ENCODE results near the gene TLE4.

The TLE4 gene

DNA sequence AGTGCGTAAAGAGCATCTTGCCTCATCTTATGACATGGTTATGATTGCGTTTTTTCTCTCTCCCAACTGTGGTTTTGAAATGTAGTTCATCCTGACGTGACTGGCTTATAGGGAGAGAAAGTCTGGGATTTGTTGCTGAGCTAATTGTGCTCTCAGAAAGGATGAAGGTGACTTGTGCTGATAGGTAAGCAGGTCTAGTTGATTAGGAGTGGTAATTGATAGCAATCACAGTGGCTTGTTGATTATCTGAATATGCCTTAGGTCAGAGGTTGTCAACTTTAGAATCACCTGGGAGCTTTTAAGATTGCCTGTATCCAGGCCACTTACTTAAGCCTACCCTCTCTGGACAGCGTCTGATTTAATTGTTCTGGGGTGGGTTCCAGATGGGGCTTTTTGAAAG lies 117.8 kb downstream of the TLE4 start:
- no peak for DNase-seq (ENCODE audit: low read depth, low spot score)

DNA sequence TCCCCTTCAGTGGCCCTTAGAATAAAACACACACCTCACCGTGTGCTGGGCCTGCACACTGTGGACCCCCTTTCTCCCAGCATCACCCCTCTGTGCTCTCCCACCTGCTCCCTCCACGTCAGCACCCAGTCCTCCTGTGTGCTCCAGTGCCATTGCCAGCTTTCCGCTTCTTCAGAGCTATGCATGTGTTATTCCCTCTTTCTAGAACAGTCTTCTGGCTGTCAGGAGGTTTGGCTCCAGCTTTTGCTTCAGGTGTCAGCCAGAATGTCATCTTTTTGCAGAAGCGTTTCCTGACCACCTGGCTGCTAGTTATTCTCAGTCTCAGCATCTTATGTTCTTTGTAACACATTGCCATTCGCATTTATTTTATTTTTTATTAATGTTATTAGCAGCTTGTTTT lies 119.7 kb downstream of the TLE4 start:
- no peak for DNase-seq (ENCODE audit: low read depth, low spot score)

DNA sequence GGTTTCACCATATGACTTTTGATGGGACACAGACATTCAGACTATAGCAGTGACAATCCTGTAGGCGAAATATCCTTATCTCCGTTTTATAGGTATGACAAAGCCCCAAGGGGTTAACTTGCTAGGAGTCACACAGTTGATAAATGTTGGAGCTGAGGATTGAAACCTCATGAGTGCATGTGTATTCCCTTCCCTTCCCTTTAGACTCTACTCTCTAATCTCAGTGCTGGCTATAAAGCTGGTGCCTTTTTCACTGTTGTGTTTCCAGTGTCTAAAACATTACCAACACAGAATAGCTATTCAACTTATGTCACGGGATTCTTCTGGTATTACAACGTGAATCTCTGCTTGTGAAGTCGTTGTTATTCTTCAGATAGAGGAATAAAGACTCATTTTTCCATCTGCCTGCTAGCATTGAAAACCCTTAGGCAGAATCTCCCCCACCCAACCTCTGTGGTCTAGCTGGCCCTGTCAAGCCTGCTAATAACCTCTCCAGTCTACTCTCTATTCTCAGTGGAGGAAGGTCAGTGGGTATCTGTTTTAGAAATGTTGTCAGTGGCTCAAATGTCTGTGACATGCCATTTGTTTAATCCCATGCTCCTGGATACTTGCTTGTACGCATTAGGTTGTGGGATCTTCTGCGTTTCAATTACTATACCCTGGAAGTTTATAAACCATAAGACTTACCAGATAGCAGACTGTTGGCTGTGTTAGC lies 121.2 kb downstream of the TLE4 start:
- no peak for DNase-seq (ENCODE audit: low read depth, low spot score)

DNA sequence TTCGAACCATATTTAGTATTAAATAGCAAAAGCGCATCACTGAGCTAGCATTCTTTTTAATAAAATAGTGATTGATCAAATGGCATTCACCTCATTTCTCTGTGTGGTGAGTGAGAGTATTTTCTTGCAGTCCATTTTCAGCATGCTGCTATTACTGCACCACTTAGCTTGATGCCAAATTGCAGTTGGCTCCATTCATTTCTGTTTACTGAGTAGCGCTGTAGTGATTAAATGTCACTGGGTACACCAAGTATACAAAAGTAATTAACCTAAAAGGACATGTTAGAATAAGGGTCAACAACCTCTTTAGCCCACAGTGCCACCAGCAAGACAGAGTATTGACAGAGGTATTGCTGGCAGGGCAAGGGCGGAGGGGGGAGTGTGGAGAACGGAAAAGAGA lies 122.0 kb downstream of the TLE4 start:
- no peak for DNase-seq (ENCODE audit: low read depth, low spot score)

DNA sequence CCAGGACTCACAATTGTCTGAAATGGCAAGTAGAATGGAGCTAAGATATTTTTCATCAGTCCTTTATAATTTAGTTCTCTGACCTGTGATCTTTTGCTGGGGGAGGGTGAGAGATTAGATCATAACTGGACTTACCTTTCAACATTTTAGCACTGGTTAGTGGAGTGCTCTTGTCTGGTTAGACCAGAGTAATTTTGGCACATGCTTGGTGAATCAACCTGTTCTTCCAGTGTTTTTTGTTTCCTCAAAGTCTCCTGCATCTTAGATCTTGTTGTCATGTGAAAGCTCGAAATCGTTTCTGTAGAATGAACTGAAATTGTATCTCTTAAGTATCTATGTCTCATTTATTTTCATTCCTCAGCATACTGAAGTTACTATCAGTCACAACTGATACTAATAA lies 122.4 kb downstream of the TLE4 start:
- DNase-seq (ENCODE audit: low read depth, low spot score) = no peak

DNA sequence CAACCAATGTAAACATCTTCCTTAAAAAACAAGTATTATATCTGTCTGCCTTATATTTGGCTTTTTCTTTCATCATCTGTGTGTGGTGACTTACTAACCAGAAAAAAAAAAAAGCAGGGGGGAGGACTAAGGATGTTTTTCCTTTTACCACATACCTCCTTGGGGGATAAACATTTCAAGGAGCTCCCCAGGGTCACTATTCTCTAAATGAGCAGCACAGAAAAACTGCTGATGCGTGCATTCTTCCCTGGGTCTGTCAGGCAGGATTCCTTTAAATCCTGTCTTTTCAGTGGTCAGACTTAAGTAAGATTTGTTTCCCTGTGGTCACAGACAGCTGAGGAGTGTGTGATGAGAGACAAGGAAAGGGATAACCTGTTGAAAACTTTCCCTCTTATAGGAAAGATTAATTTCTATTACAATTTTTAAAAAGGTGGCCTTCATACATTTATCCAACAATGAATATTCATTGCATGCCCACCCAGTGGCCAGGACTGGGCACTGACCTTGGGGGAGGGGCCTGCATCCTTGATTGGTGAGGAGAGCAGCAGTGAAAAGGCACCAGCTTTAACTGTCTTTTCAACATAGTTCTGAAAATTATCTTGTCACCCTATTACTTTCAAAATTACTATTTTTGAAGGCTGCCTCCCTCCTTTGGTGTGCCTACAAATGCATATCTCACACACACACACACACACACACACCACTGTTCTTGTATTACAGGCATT lies 123.1 kb downstream of the TLE4 start:
- no peak for DNase-seq (ENCODE audit: low read depth, low spot score)

DNA sequence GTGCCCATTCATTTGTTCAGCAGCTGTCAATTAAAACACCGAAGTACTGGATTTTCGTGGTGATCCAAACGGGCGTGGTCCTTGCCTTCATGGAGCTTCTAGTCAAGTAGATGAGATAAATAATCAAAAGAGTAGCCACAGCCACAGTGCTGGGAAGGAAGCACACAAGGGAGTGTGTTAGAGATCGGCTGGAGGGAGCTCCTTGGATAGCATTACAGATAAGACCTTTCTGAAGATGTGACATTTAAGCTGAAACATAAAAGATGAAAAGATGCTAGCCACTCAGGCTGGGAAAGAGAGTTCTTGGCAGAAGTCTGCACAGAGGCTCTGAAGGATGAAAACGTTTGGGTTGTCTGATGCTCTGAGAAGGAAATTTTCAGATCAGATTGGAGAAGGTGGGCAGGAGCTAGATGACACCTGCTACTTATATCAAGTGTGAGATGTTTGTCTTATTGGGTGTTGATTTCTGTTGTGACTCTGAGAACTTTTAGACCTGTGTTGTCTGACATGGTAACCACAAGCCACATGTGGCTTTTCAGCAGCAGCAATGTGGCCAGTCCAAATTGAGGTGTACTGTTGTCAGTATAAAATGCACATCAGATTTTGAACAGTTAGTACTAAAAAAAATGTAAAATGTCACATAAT lies 123.9 kb downstream of the TLE4 start:
- DNase-seq (ENCODE audit: low read depth, low spot score) = no peak

DNA sequence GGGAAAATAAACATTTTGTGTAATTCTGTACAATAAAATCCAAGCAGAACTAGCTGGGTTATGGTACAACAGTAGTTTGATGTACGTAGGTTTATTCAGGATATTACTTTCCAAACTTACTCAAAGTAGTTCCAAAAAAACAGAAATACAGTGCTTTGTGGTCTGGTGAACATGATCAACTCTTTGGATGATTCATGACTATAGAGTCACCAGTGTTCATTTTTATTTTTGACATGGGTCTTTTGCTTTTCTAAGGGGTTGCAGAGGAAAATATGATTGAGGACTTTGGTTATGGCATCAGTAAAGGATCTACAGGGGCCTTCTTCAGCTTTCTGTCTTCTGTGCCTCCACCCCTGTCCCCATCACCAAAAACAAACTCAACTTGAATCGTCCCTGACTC lies 127.2 kb downstream of the TLE4 start:
- no peak for DNase-seq (ENCODE audit: low read depth, low spot score)

DNA sequence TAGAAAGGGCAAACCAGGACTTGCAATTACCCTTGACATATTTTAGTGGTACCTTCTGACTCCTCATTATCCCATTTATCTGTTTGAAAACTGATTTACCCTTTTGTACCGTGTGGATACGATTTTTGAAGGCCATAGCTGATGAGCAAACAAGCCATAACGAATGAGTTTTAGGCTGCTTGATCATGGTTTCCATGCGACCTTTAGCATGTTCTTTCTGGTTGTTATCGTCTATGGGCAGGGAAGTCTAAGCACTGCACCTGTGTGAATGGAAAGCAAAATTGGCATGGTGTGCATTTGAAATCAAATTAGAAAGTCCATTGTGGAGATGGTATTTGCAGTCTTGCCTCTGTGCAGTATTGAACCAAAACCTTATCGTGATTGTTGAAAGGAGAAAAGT lies 127.7 kb downstream of the TLE4 start:
- no peak for DNase-seq (ENCODE audit: low read depth, low spot score)

DNA sequence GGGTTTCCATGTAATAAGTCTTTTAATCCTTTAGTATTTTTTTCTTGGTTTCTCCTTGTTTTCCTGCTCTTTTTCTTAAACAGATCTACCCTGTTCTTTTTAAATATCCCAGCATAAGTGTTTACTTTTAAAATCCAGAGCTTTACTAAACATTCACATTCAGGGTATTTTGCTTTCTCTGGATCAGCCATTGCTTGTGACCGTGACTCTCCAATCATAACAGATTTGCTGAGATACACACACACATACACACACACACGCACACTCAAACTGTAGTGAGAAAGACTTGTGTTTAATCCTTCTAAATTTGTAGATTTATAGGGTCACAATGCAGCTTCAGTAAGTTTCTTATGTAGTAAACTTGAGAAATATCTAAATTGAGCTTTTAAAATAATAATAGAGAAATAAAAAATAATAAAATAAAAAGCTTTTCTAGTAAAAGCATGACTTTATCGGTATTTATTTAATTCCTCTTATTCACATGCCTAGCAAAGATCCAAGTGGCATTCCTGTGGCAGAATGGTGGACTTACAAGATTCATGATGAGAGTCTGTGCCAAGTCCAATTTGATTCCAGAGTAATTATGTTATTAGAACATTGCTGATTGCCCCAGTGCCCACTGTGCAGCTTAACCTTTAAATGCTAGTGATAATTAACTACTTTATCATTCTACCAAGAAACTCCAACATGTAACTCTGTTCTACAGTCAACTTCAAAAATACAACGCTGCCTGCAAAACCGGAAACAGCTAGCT lies 129.0 kb downstream of the TLE4 start:
- no peak for DNase-seq (ENCODE audit: low read depth, low spot score)

DNA sequence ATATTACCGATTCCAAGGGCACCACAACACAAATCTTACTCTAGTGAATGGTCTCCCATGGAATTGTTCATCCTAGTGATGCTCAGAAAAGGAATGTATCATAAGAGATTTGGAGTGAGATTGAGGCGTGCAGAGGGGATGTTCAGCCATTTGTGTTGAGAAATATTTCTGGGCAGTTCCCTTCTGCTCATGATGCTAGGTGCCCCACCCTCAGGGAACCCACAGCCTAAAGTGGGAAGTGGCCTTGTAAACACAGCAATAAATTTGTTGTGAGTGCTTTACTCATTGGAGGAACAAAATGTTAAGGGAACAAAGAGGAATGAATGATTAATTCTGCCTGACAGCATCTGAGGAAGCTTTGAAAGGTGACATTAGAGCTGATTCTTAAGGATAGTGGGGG lies 129.9 kb downstream of the TLE4 start:
- DNase-seq (ENCODE audit: low read depth, low spot score) = no peak

DNA sequence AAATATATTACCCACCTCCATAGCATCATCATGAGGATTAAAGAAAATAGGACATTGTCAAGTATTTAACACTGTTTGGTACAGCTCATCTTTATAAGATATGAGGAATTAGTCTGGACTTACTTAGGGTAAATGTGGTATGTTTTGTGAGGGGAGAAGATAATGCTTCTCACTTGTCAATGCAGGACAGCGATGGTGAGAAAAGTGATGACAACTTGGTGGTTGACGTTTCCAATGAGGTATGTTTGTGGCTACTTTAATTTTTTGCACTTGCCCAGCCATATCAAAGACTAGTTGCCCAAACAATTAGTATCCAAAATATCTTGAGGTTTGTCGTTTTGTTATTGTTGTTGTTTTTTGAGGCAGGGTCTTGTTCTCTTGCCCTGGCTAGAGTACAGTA lies 133.9 kb downstream of the TLE4 start:
- no peak for DNase-seq (ENCODE audit: low read depth, low spot score)

DNA sequence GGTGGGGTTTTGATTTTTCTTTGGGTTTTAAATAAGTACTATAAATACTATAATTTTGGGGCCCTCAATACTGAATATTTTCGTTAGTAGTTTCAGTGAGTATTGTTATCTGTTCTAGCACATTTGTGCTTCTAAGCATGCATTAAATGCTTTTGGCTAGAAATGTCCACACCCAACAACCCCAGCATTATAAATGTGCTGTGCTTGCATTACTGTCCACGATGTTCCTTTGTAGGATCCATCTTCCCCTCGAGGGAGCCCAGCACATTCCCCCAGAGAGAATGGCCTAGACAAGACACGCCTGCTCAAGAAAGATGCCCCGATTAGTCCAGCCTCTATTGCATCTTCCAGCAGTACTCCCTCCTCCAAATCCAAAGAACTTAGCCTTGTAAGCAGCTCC lies 134.7 kb downstream of the TLE4 start:
- no peak for DNase-seq (ENCODE audit: low read depth, low spot score)

DNA sequence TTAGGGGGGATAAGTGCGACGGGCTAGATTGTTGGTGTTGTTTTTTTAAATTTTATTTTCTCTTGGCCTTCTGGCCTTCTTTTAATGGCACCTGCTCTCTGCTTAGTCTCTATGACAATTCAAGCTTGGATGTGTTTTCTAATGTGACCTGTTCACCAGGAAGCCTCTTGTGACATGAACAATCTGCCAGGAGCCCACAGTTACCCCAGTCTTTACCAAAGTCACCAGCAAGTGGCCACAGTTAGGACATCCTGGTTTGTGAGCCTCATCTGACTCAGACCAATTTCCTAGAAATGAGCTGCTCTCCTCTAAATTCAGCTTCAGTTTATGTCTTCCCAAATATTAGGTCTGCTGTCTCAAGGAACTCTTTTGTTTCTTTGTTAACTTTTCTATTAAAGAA lies 135.8 kb downstream of the TLE4 start:
- DNase-seq (ENCODE audit: low read depth, low spot score) = no peak

DNA sequence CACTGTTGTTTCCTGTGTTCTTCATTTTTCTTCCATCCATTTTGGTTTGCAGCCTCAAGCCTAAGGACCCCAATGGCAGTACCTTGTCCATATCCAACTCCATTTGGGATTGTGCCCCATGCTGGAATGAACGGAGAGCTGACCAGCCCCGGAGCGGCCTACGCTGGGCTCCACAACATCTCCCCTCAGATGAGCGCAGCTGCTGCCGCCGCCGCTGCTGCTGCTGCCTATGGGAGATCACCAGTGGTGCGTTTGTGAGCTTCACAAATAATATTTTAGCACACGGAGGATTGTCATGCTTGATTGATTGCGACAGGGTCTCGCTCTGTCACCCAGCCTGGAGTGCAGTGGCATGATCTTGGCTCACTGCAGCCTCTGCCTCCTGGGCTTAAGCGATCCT lies 136.8 kb downstream of the TLE4 start:
- no peak for DNase-seq (ENCODE audit: low read depth, low spot score)

DNA sequence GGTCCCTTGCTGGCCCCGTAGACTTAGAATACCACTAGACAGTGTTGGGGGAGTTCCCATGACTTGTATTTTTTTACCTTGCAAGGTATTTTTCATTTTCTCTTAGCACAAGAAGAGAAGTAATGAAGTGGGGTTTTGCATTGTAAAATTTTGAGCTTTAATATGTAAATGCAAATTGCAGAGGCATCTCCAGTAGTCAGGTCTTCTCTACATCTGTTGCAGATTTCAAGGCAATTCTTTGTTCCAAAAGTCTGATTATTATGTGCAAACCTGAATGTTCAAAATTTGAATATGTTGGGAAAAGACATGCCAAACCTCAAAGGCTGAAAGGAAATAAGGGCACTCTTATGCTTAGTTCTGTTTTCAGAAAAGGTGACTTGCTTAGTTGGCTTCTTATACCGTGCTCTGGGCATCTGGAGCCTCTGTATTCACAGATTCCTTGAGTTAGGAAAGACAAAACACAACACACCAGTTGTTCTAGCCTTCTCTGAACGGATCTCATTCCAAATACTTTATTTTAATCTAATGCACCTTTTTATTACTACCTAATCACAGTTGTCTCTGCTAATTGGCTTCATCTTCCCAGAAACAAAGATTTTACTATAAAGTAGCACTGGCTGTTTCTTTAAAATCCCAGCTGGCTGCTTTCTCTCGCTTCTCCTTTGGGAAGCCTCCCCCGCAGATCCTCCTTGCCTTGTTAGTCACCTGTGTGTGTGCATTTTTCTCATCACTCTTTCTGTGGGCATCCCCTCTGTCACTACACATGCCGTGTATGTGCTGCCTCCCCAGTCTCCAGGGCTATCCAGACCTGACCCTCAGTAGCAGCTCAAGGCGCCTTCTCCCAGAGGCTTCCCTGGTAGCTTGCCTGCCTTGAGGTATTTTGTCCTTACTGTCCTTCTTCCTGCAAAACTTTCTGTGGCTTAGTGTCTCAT lies 138.2 kb downstream of the TLE4 start:
- DNase-seq (ENCODE audit: low read depth, low spot score) = no peak

DNA sequence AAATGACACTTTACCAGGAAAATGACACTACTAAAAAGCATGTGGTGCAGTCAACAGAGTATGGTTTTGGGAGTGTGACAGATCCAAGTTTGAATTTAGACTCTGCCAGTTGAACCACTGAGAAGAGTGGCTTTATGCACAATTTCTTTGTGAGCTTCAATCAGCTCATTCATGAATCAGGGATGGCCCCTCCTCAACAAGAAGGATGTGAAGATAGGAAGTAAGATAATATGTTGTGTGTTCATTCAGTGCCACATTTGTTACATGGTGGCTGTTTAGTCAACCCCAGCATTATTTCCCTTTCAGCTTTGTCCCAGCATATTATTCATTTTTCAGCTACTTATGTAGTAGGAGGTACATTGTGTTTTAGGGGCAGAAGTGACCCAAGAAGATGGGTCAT lies 140.1 kb downstream of the TLE4 start:
- DNase-seq (ENCODE audit: low read depth, low spot score) = no peak

DNA sequence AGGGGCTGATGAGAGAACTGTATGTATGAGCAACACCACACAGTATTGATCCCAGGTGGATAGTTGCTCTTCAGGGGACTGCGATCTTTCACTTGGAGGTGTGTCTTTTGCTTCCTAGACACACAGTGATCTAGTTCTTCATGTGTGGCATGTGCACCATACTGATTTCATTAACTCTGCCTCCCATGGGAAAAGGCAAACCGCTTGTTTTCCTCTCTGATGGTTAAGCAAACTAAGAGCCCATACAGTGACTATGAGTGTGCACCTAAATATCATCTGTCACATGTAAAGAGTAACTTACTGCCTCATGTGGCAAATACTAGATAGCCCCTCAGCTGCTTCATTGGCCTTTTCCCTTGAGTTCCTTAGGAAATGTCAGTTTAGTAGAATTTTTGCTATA lies 147.3 kb downstream of the TLE4 start:
- DNase-seq (ENCODE audit: low read depth, low spot score) = no peak

DNA sequence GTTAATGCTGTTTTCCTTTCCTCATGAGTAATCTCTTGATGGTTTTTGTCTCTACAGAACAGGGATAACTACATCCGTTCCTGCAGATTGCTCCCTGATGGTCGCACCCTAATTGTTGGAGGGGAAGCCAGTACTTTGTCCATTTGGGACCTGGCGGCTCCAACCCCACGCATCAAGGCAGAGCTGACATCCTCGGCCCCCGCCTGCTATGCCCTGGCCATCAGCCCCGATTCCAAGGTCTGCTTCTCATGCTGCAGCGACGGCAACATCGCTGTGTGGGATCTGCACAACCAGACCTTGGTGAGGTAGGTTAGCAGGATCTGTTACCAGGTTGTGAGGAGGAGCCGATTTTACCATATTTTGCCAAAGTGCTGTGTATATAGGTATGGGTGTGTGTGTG lies 148.2 kb downstream of the TLE4 start:
- DNase-seq (ENCODE audit: low read depth, low spot score) = no peak

DNA sequence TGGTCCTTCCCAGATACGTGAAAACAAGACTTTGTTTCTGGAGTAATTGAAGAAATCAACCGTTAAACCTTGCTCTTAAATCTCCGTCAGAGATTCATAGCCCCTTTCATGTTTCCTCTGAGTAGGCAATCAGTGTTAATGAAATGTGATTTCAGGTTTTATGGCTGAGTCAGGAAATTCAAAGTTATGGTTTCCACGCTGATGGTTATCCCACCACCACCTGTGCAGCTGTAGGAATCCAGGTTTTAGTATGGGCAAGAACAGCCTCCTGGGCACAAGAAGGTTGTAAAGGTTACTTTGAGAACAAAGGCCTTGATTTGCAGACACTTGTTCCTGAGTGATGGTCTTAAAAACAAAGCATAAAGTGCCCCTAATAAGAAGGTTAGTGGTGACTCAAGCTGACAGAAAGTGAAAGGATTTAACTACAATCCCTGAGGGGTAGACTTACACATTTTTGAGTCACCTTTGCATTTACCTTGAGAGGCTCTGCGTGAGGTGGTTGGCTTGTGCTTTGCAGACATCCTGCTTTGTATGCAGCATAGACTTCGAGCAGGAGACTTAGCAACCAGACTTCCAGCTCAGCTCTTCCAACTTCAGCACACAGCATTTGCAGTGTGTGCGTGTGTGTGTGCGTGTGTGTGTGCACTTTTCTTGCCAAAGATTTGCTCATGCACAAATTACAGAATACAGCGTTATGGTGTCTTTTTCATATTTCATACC lies 159.6 kb downstream of the TLE4 start:
- DNase-seq (ENCODE audit: low read depth, low spot score) = no peak
